ENCODE data around the gene PDGFA.

The PDGFA gene

GRCh38 chr7:519484-520390, at the start of gene PDGFA:
Gene PDGFA, minus strand, starts transcription at chr7:519846. Its CDS starts 845 bp downstream, at chr7:519001.
- no peak for DNase-seq (ENCODE audit: low read depth)

- DNase-seq (ENCODE audit: low read depth) = no peak
Observed at GRCh38 chr7:568031-568951, 48.6 kb upstream of the PDGFA start.

- no peak for DNase-seq (ENCODE audit: low read depth)
Observed at GRCh38 chr7:567305-567883, 47.7 kb upstream of the PDGFA start.

GRCh38 chr7:566100-566499, 46.5 kb upstream of the PDGFA start:
- no peak for DNase-seq (ENCODE audit: low read depth)

GRCh38 chr7:564176-564865, 44.7 kb upstream of the PDGFA start:
- no peak for DNase-seq (ENCODE audit: low read depth)

- DNase-seq (ENCODE audit: low read depth) = no peak
Observed at GRCh38 chr7:563629-564170, 44.1 kb upstream of the PDGFA start.

- DNase-seq (ENCODE audit: low read depth) = no peak
Observed at GRCh38 chr7:562789-563628, 43.4 kb upstream of the PDGFA start.

GRCh38 chr7:562374-562675, 42.7 kb upstream of the PDGFA start:
- no peak for DNase-seq (ENCODE audit: low read depth)

GRCh38 chr7:561631-562373, 42.2 kb upstream of the PDGFA start:
- no peak for DNase-seq (ENCODE audit: low read depth)

GRCh38 chr7:560966-561630, 41.5 kb upstream of the PDGFA start:
- no peak for DNase-seq (ENCODE audit: low read depth)

- DNase-seq (ENCODE audit: low read depth) = no peak
Observed at GRCh38 chr7:559396-559705, 39.7 kb upstream of the PDGFA start.

- DNase-seq (ENCODE audit: low read depth) = no peak
Observed at GRCh38 chr7:557558-557881, 37.9 kb upstream of the PDGFA start.

- DNase-seq (ENCODE audit: low read depth) = no peak
Observed at GRCh38 chr7:556837-557557, 37.4 kb upstream of the PDGFA start.

- DNase-seq (ENCODE audit: low read depth) = no peak
Observed at GRCh38 chr7:556291-556826, 36.7 kb upstream of the PDGFA start.

- DNase-seq (ENCODE audit: low read depth) = no peak
Observed at GRCh38 chr7:555551-556160, 36.0 kb upstream of the PDGFA start.

- DNase-seq (ENCODE audit: low read depth) = no peak
Observed at GRCh38 chr7:553636-554111, 34.0 kb upstream of the PDGFA start.

GRCh38 chr7:552868-553635, 33.4 kb upstream of the PDGFA start:
- no peak for DNase-seq (ENCODE audit: low read depth)
